Hepatocyte (in vitro differentiated cells): ENCODE results near the gene MYO5A.

Experiments used
- EZH2 ChIP-seq: fragments of 200-600 bp; sonication (generic); IDR thresholded peaks from 2 replicates; pipeline ENCODE4 v1.6.1; 2016; ENCODE audit warnings: antibody characterized with exemption, mild to moderate bottlenecking, borderline replicate concordance
- EZH2phosphoT487 ChIP-seq: fragments of 200-600 bp; sonication (generic); IDR thresholded peaks from one replicate; pipeline ENCODE4 v1.6.1; 2018; ENCODE audit warnings: antibody characterized with exemption, mild to moderate bottlenecking, low read depth, moderate library complexity; ENCODE audit not compliant: unreplicated experiment, severe bottlenecking
- TF ChIP-seq, protein P1 (sequence below): fragments of 200-600 bp; sonication (generic); IDR thresholded peaks from 2 replicates; pipeline ENCODE4 v1.5.1; 2016; ENCODE audit warnings: antibody characterized with exemption, mild to moderate bottlenecking; ENCODE audit not compliant: poor library complexity

DNA sequence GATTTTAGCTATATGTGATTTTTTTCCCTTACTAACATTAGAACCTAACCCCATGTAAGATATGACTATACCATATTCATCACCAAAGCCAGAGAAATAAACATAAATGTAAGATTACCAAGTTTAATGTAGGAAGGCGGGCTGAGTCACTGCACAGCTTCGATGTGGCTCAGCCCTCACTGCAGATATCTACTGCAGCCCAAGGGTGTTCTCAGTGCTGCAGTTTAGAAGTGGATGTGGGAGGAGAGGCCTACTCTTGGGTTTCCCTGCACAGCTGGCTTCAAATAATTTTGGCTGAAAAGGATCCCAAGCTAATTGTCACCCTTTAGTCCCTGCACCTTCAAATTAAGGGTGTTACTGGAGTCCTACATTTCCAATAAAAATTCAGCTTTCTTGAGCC, 30.9 kb upstream of the MYO5A start:
- TF ChIP-seq, protein P1, sequence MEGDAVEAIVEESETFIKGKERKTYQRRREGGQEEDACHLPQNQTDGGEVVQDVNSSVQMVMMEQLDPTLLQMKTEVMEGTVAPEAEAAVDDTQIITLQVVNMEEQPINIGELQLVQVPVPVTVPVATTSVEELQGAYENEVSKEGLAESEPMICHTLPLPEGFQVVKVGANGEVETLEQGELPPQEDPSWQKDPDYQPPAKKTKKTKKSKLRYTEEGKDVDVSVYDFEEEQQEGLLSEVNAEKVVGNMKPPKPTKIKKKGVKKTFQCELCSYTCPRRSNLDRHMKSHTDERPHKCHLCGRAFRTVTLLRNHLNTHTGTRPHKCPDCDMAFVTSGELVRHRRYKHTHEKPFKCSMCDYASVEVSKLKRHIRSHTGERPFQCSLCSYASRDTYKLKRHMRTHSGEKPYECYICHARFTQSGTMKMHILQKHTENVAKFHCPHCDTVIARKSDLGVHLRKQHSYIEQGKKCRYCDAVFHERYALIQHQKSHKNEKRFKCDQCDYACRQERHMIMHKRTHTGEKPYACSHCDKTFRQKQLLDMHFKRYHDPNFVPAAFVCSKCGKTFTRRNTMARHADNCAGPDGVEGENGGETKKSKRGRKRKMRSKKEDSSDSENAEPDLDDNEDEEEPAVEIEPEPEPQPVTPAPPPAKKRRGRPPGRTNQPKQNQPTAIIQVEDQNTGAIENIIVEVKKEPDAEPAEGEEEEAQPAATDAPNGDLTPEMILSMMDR: no peak
- TF ChIP-seq EZH2phosphoT487 (no peak), EZH2 (no peak)
